CD4-positive, alpha-beta T cell treated with Interleukin-4 for 4 hours (primary cell): ENCODE data around the gene PAX4.
A peak's percentile ranks its signal among the peaks of the same experiment; 100 is the strongest.

ENCODE experiments used
- DNase-seq: peaks from one replicate; pipeline ENCODE4 v3.0.0-alpha.2; 2020

PAX4 gene

GRCh38 chr7:127628445-127628844, 10.5 kb upstream of the PAX4 start:
- DNase-seq, result no peak

DNA sequence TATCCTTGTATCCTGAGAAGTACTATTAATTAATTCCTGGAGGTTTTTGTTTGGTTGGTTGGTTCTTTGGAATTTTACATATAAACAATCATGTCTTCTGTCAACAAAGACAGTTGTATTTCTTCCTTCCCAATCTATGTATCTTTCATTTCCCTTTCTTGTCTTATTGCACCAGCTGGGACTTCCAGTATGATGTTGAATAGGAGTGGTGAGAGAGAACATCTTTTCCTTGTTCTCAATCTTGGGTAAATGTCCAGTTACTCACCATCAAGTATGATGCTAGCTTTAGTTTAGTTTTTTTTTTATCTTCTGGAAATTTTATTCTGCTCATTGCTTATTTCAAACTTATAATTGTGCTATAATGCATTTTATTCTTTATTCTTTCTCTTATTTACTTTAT, 7.4 kb upstream of the PAX4 start:
- DNase-seq, result no peak

GRCh38 chr7:127620406-127621233, 2.7 kb upstream of the PAX4 start:
- no peak for DNase-seq

GRCh38 chr7:127619681-127620405, 1.9 kb upstream of the PAX4 start:
- no peak for DNase-seq

- DNase-seq, result no peak
Observed at GRCh38 chr7:127618775-127619174, 833 bp upstream of the PAX4 start.

DNA sequence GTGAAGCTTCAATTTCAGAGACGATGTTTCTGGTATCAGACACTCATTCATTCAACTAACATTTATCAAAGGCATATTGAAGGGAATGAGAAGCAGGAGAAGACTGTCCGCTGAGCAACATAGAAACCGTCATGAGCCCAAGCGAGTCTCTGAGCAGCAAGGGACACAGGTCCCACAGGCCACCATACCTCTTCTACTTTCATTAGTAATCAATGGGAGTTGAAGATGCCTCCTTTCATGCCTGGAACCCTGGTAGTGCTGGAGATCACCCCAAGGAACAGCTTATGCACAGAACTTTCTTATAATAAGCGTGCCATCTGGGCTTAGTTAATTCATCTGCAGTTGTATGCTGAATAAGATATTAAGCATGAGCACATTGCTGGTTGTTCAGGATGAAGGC, 1.2 kb downstream of the PAX4 start:
- DNase-seq, result no peak

GRCh38 chr7:127612263-127612662, 5.7 kb downstream of the PAX4 start:
- DNase-seq, result no peak

GRCh38 chr7:127609297-127609696, 8.6 kb downstream of the PAX4 start:
- no peak for DNase-seq

GRCh38 chr7:127608446-127608845, 9.5 kb downstream of the PAX4 start:
- no peak for DNase-seq

DNA sequence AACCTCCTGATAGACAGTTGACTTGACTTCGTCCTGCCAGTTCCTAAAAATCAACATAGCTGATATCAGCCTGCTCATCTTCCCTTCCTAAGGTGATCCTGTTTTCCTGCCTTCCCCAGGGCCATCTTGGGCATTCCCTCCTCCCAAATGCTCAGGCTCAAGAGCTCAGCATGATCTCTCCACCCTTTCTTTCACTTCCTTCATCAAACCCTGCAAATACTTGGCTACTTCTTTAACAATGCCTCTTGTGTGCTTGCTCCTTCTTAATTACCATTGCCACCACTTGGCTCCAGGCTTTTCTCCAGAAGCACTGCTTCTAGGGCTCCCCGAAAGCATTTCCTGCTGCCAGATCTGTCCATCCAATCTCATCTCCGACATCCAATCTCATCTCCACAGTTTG, 17.1 kb downstream of the PAX4 start:
- no peak for DNase-seq

- no peak for DNase-seq
Observed at GRCh38 chr7:127598318-127598717, 19.6 kb downstream of the PAX4 start.

- DNase-seq, result no peak
Observed at GRCh38 chr7:127595737-127596136, 22.2 kb downstream of the PAX4 start.

GRCh38 chr7:127594490-127594889, 23.5 kb downstream of the PAX4 start:
- no peak for DNase-seq

DNA sequence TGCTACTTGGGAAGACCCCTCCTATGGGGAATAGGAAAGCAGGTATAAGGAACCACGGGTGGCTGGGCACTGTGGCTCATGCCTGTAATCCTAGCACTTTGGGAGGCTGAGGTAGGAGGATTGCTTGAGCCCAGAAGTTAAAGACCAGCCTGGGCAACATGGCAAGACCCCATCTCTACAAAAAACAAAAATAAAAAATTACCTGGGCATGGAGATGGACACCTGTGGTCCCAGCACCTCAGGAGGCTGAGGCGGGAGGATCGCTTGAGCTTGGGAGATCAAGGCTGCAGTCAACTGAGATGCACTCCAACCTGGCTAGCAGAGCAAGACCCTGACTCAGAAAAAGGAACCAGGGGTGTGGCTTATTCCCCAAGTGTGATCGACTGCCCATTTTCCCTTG, 25.4 kb downstream of the PAX4 start:
- DNase-seq, result no peak

- DNase-seq, result no peak
Observed at GRCh38 chr7:127591591-127591990, 26.4 kb downstream of the PAX4 start.

DNA sequence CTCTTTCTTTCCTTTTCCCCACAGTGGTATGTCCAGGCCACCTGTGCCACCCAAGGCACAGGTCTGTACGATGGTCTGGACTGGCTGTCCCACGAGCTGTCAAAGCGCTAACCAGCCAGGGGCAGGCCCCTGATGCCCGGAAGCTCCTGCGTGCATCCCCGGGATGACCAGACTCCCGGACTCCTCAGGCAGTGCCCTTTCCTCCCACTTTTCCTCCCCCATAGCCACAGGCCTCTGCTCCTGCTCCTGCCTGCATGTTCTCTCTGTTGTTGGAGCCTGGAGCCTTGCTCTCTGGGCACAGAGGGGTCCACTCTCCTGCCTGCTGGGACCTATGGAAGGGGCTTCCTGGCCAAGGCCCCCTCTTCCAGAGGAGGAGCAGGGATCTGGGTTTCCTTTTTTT, 26.8 kb downstream of the PAX4 start:
- no peak for DNase-seq

- no peak for DNase-seq
Observed at GRCh38 chr7:127589896-127590295, 28.0 kb downstream of the PAX4 start.

- peak; percentile 38 for DNase-seq
Observed at GRCh38 chr7:127588697-127589482, 29.1 kb downstream of the PAX4 start.

GRCh38 chr7:127588019-127588696, 29.8 kb downstream of the PAX4 start, which contains the start of gene ARF5:
Gene ARF5, plus strand, starts transcription at chr7:127588411. Its CDS starts 88 bp downstream, at chr7:127588499.
- peak; percentile 82 for DNase-seq

DNA sequence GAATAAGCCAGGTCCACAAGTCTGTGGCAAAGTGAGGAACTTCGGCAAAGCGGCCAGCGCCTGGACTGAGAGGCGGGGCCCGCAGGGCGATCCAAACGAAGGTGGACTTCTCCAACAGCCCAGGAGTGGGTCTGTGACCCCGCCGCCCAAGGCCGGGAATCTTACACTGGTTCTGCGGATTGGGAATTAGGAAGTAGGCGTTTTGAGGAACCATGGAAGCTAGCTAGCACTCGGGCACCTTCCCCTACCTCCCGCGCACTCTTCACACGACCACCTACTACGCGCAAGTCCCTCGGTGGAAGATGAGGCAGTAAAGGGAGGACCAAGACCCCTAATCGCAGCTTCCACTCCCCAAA, 30.3 kb downstream of the PAX4 start:
- DNase-seq, result no peak

DNA sequence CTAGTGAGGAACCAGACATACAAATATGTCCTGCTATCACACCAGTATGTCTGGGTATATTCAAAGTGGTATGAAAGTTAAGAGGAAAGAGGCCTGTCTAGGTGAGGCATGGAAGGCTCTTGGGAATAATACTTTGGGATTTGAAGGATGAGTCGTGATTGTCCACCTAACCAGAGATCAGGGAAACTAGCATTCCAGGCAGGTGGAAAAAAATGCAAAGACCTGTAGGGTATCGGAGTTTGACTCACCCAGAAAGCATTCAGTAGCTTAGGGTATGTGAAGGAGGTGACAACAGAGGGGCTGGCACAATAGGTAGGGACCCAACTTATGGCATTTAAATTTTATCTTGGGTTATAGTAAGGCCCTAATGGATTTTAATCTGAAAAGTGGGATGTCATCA, 31.6 kb downstream of the PAX4 start:
- no peak for DNase-seq

- peak; percentile 89 for DNase-seq
Observed at GRCh38 chr7:127585044-127585953, 32.6 kb downstream of the PAX4 start, which contains the start of gene GCC1. Gene GCC1, minus strand, starts transcription at chr7:127585596. Its CDS starts 414 bp downstream, at chr7:127585182.
